ENCODE measurements around the gene SARNP.
A peak's percentile ranks its signal among the peaks of the same experiment; 100 is the strongest.
"Not testable (repeated sequence)": the region's sequence is repeated elsewhere in the genome, so short reads cannot be mapped to it uniquely, and the experiment has no call there.

The SARNP gene

GRCh38 chr12:55844961-55845360, 27.4 kb upstream of the SARNP start:
- no peak overlapping the region for H3K4me3 ChIP-seq (ENCODE audit: low read depth, low read length)
- TF ChIP-seq CTCF (IDR thresholded peaks at IDR 0.05; ENCODE audit: low read depth, low read length) = no peak

- no peak overlapping the region for H3K4me3 ChIP-seq (ENCODE audit: low read depth, low read length)
- no peak for TF ChIP-seq CTCF (IDR thresholded peaks at IDR 0.05; ENCODE audit: low read depth, low read length)
Measured at GRCh38 chr12:55843431-55843830, 25.9 kb upstream of the SARNP start.

GRCh38 chr12:55842681-55843429, 25.3 kb upstream of the SARNP start, which contains the start of gene MMP19:
Gene MMP19 (minus strand): TSS chr12:55842936. CDS start chr12:55842830, 106 bp downstream.
- peak within 1 kb of the TSS; percentile 84 for H3K4me3 ChIP-seq (ENCODE audit: low read depth, low read length)
- TF ChIP-seq CTCF (IDR thresholded peaks at IDR 0.05; ENCODE audit: low read depth, low read length) = no peak

- TF ChIP-seq CTCF (IDR thresholded peaks at IDR 0.05; ENCODE audit: low read depth, low read length) = no peak
- H3K4me3 ChIP-seq (ENCODE audit: low read depth, low read length) = no peak overlapping the region
Measured at GRCh38 chr12:55840581-55841351, 23.2 kb upstream of the SARNP start.

- TF ChIP-seq CTCF (IDR thresholded peaks at IDR 0.05; ENCODE audit: low read depth, low read length) = no peak
Measured at GRCh38 chr12:55839345-55840140, 22.0 kb upstream of the SARNP start.

GRCh38 chr12:55838361-55838760, 20.8 kb upstream of the SARNP start:
- TF ChIP-seq CTCF (IDR thresholded peaks at IDR 0.05; ENCODE audit: low read depth, low read length) = no peak

More at GRCh38 chr12:55839345-55840140, 22.0 kb upstream of the SARNP start:
- no peak overlapping the region for H3K4me3 ChIP-seq (ENCODE audit: low read depth, low read length)

GRCh38 chr12:55834400-55834799, 16.9 kb upstream of the SARNP start:
- not testable (repeated sequence) for H3K4me3 ChIP-seq (ENCODE audit: low read depth, low read length)

More at GRCh38 chr12:55838361-55838760, 20.8 kb upstream of the SARNP start:
- H3K4me3 ChIP-seq (ENCODE audit: low read depth, low read length) = no peak overlapping the region

Data from WI38 (cell line).